ENCODE measurements around the gene SEC61A2. TPM values are rescaled to one million over a fixed set of nuclear protein-coding genes. Genes with fewer than 3 reads are reported as not detected.
A peak's percentile ranks its signal among the peaks of the same experiment; 100 is the strongest.

SEC61A2 gene
- total RNA-seq, 1 donor from 2014 or later, result 24.9 TPM

DNA sequence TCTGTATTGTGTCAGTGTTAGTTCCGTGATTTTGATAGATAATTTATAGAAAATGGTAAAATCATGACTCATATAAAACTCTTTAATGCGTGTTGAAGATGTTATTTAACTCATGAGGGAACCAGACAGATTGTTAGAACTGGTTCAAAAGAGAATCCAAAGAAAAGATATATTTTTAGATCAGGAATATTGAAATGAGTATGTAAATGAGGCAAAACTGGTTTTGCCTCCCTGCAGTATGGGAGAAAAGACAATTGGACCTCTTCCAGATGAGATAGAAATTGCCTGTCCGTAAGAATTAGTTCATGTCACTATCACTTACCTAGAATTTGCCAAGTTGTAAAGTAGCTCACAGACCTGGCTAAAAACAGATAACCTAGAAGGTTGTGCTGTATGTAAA, 84.1 kb downstream of the SEC61A2 start:
- no peaks in the 10 kb centered on the region for H3K4me1 Mint-ChIP-seq (ENCODE audit: low read depth)
- H3K4me3 Mint-ChIP-seq (ENCODE audit: low read depth), result no peak overlapping the region
- H3K27me3 Mint-ChIP-seq, result no peaks in the 10 kb centered on the region
- no peaks in the 10 kb centered on the region for H3K9me3 Mint-ChIP-seq (ENCODE audit: low read depth)
- DNase-seq (ENCODE audit: low spot score, unreplicated experiment), result no peak
- no peak for TF ChIP-seq CTCF (IDR thresholded peaks at IDR 0.05; ENCODE audit: unreplicated experiment)
- H3K36me3 Mint-ChIP-seq (ENCODE audit: insufficient read depth), result peaks cover 32% of the 10 kb centered on the region
- no peak overlapping the region for H3K27ac Mint-ChIP-seq

DNA sequence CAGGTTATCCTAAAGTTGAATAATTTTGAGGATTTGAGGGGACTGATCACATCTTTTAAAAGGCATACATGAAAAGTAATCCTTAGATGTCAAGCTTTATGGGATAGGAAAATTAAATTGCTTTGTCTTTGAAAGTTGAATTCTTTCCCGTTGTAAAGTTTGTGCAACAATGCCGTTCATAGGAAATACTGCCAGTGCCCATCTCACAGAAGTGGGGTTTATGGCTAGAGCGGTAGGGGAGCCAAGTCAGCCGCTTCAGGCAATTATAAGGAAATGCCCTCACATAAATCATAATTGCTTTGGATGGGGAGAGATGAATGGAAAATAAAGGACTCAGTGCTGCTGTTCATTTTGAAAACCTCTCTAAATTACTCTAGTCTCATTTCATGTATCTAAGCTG, 84.6 kb downstream of the SEC61A2 start:
- no peaks in the 10 kb centered on the region for H3K27me3 Mint-ChIP-seq
- H3K27ac Mint-ChIP-seq, result peak overlapping the region; percentile 76
- H3K4me3 Mint-ChIP-seq (ENCODE audit: low read depth), result no peak overlapping the region
- H3K4me1 Mint-ChIP-seq (ENCODE audit: low read depth), result no peaks in the 10 kb centered on the region
- H3K9me3 Mint-ChIP-seq (ENCODE audit: low read depth), result no peaks in the 10 kb centered on the region
- no peak for DNase-seq (ENCODE audit: low spot score, unreplicated experiment)
- H3K36me3 Mint-ChIP-seq (ENCODE audit: insufficient read depth), result peaks cover 32% of the 10 kb centered on the region
- no peak for TF ChIP-seq CTCF (IDR thresholded peaks at IDR 0.05; ENCODE audit: unreplicated experiment)

GRCh38 chr10:12214763-12215218, 85.3 kb downstream of the SEC61A2 start:
- H3K36me3 Mint-ChIP-seq (ENCODE audit: insufficient read depth), result peaks cover 33% of the 10 kb centered on the region
- H3K27ac Mint-ChIP-seq, result no peak overlapping the region
- H3K9me3 Mint-ChIP-seq (ENCODE audit: low read depth), result no peaks in the 10 kb centered on the region
- H3K27me3 Mint-ChIP-seq, result no peaks in the 10 kb centered on the region
- no peak for DNase-seq (ENCODE audit: low spot score, unreplicated experiment)
- no peaks in the 10 kb centered on the region for H3K4me1 Mint-ChIP-seq (ENCODE audit: low read depth)
- no peak overlapping the region for H3K4me3 Mint-ChIP-seq (ENCODE audit: low read depth)
- peak; percentile 74 for TF ChIP-seq CTCF (IDR thresholded peaks at IDR 0.05; ENCODE audit: unreplicated experiment)

Small RNA genes within 50 kb of the gene (microRNA-seq; reads per million reads assigned to microRNA genes)
- not detected for gene MIR548AK (ENCODE audit: borderline number of aligned reads, unreplicated experiment)

Other genes with a start within 250 kb of the SEC61A2 start
- 30.9 and 31.0 TPM in 2 replicates for gene UPF2, start 86.9 kb upstream of the SEC61A2 start, total RNA-seq
- 43.6 and 44.5 TPM in 2 replicates for gene DHTKD1, start 60.7 kb upstream of the SEC61A2 start, total RNA-seq
- gene NUDT5, start 66.2 kb downstream of the SEC61A2 start, total RNA-seq, result 56.5 and 63.3 TPM in 2 replicates
- gene CDC123, start 66.5 kb downstream of the SEC61A2 start, total RNA-seq, result 71.1 and 82.4 TPM in 2 replicates
- gene CAMK1D, start 219.9 kb downstream of the SEC61A2 start, total RNA-seq, result 8.5 and 10.8 TPM in 2 replicates

Data from progenitor cell of endocrine pancreas (in vitro differentiated cells).